DLD1 (cell line): ENCODE measurements around the gene MYL6B.

Source experiments
- in situ Hi-C: cut with HindIII; loops from 2 replicates; pipeline ENCODE4 v1.10.0; 2017; ENCODE audit warnings: low sequenced_read_pairs

Gene MYL6B

GRCh38 chr12:56152132-56152755, at the start of gene MYL6B:
TSS of gene MYL6B (plus strand) at chr12:56152587. CDS start at chr12:56153919, 1,332 bp downstream.
- in situ Hi-C loops, result no loop called here

- in situ Hi-C loops, result no loop called here
Measured at GRCh38 chr12:56102683-56103065, 49.7 kb upstream of the MYL6B start.

DNA sequence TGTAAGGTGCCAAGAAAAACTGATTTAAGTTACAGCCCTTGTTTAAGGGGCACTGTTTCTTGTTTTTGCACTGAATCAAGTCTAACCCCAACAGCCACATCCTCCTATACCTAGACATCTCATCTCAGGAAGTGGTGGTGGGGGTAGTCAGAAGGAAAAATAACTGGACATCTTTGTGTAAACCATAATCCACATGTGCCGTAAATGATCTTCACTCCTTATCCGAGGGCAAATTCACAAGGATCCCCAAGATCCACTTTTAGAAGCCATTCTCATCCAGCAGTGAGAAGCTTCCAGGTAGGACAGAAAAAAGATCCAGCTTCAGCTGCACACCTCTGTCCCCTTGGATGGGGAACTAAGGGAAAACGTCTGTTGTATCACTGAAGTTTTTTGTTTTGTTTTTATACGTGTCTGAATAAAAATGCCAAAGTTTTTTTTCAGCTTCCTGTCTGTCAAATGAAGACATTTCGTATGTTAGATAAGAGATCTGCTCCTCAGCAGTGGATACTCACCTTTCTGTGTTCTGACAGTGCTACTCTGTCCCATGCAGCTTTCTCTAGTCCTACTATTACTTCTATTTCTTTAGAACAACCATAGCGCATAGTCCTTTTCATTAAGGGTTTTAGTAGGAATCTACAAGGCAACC, 49.2 kb upstream of the MYL6B start:
- in situ Hi-C loops, result no loop called here

- in situ Hi-C loops, result no loop called here
Measured at GRCh38 chr12:56103823-56104108, 48.6 kb upstream of the MYL6B start.

- in situ Hi-C loops, result no loop called here
Measured at GRCh38 chr12:56104109-56104814, 48.1 kb upstream of the MYL6B start, which contains the start of gene PA2G4. TSS of gene PA2G4 (plus strand) at chr12:56104559. CDS start at chr12:56104738, 179 bp downstream.

DNA sequence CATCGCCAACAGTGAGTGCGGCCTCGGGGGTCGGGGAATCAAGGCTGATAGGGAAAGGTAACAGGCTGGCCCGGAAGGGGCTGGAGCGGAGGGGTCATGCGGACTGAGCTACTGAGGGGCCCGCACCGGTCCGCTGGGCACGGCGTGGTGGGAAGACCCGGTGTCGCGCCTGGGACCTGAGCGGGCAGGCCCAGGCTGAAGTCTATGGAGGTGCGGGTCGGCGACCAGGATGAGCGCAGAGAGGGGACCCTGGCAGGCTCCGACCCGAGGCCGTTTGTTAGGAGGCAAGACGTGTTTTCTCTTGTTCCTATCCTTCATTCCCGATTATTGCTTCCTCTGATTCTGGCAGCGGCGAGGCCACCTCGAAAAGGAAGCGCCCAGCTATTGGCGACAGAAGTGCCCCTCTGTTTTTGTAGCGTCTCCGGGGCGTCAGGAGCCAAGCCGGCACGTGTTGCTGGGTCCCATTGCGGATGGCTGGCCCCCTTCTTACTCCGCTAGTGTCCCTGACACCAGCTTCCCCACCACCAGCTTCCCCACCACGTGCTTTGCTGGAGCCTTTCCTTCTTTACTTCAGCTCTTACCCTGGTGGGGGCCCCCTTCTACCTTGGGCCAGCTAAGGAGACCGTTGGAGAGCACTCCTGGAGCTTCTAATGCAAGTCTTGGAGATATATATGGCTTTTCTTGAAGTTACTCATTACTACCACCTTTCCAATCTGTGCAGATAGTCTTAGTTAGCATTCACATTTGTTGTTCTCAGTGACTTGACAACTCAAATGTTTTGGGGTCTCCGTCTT, 47.4 kb upstream of the MYL6B start:
- in situ Hi-C loops, result no loop called here

GRCh38 chr12:56105609-56105902, 46.8 kb upstream of the MYL6B start:
- in situ Hi-C loops, result no loop called here

- in situ Hi-C loops, result no loop called here
Measured at GRCh38 chr12:56107242-56107641, 45.1 kb upstream of the MYL6B start.

DNA sequence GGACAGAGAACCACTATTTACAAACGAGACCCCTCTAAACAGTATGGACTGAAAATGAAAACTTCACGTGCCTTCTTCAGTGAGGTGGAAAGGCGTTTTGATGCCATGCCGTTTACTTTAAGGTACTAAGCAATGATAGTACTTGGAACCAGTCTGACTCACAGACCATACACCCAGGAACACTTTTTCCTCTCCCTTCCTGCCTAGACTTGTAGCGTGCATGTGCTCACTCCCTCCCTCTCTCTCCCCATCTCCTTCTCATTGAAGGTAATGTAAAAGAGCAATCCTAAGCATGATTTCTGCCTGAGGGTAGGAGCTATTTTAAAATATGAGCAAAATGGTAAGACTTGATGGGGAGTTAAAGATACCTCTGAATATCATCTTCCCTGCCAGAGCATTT, 41.8 kb upstream of the MYL6B start:
- in situ Hi-C loops, result no loop called here

DNA sequence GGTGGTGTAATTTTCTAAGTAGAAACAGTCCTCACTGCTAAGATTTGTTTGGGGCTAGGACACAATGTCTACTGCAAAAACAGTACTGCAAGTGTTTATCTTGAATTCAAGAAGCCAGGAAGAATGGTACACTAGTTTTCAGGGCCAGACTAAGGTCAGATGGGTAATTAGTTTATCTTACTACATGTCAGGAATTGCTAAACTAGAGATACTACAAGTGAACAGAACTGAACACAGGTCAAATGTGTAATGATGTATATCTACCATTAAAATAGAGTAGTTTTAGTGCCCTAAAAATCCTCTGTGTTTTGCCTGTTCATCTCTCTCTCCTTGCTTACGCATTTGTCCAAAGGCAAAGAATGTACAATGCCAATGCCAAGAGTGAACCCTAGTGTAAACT, 38.3 kb upstream of the MYL6B start:
- in situ Hi-C loops, result no loop called here

DNA sequence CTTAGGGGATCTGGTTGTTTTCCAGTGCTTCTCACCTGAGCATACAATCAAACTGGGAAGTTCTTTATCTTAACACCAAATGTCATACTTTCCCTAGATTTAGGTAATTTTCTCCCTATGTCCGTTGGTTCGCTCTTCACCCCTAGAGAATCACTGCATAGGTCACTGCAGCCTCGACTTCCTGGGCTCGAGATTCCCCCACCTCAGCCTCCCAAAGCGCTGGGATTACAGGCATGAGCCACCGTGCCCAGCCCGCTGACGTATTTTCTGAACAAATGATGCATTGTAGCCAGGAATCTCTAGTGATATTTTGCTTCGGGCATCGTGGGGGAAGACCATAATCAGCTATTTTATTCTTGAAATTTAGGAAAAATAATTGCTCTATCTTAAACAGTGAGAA, 37.1 kb upstream of the MYL6B start:
- in situ Hi-C loops, result loop anchor here (5.0 kb wide), 1 partner anchor 77 kb away; no protein-coding TSS in a partner anchor

DNA sequence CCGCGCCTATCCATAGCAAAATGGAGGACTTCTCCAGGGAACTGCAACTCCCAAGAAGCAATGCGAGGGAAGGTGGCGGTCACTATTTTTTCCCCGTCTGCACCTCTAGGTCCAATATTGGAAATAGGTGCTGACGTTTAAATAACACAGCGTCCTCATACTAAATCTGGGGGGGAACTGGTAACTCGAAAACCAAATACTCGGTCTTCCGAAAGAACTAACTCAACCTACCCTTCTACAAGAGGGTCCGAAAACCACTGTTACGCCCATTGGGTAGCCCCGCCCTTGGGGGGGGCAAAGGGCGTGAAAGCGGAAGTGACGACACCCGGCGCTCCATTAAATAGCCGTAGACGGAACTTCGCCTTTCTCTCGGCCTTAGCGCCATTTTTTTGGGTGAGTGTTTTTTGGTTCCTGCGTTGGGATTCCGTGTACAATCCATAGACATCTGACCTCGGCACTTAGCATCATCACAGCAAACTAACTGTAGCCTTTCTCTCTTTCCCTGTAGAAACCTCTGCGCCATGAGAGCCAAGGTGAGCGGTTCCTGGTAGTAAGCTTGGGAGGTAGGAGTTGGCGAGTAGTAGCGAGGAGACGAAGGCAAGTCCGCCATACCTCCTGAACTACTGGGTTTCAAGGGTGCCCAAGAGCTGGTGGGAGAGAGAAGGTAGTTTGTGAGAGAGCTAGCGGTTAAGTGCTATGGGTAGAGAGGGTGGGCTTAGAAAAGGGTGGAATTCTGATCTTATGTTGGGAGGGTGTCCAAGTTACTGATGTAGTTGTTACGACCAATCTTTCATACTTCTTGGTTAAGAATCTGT, 35.9 kb upstream of the MYL6B start, which contains the start of gene RPL41:
TSS of gene RPL41 (plus strand) at position 367 of the 815 bp plus-strand sequence.
- in situ Hi-C loops, result loop anchor here (5.0 kb wide), 1 partner anchor 76 kb away; no protein-coding TSS in a partner anchor

DNA sequence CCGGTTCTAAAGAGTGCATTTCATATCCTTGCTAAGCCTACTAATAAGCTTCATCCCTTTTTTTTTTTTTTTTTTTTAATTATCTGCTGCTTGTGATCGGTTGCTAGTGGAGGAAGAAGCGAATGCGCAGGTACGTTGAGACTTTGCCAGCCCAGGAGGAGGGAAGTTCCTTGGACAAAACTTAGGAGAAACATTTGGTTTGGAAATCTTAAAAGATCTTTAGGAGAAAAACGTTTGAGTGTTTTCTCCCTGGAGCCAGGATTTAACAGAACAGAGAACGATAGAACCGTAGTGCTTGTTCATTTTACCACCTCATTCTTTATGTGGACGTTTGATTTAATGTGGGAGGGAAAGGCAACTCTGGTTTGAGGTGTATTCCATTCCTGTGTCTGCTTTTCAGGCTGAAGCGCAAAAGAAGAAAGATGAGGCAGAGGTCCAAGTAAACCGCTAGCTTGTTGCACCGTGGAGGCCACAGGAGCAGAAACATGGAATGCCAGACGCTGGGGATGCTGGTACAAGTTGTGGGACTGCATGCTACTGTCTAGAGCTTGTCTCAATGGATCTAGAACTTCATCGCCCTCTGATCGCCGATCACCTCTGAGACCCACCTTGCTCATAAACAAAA, 35.2 kb upstream of the MYL6B start:
- in situ Hi-C loops, result loop anchor here (5.0 kb wide), 1 partner anchor 75 kb away; no protein-coding TSS in a partner anchor

DNA sequence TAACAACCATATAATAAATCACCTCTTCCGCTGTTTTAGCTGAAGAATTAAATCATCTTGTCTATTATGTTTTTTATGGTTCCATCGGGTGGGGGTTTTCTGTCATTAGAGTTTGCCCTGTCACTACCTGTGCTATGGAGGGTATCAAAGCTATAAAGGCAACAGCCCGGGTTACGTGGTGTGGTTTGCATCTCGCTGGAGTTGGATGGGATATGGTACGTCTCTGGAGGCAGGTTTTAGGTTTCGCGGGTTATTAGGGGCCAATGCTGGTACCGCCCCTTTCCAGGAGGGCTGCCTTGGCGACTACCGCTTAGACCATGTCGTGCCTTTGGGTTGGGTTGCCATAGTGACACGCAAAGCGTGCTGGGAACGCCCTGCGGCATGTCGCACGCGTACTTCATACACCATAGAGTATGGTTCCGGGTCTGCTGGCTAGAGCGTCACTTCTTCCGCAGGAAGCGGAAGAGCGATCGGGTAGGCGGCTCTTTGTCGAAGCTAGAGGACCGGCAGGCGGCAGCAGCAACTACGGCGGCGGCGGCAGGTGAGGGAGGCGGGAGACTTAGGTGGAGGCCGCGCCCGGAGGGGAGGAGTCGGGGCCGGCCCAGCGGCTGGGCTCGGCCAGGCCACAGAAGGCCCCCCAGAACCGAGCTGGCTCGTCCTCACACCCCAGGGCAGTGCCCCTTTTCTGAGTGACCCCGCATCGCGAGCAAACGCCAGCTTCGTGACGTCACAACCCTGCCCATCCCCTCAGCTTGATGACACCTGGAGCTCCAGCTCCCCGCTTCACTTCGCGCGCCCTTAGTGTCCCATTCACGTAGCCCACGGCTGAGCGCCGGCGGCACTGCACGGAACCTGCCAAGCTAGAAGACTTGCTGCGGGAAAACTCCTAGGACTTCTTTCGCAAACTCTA, 34.4 kb upstream of the MYL6B start, which contains the start of gene ZC3H10:
TSS of gene ZC3H10 (plus strand) at position 489 of the 910 bp plus-strand sequence. CDS start 2,297 bp downstream, outside the sequence.
- in situ Hi-C loops, result loop anchor here (5.0 kb wide), 1 partner anchor 74 kb away; no protein-coding TSS in a partner anchor

GRCh38 chr12:56118688-56119357, 33.6 kb upstream of the MYL6B start:
- in situ Hi-C loops, result loop anchor here (5.0 kb wide), 1 partner anchor 73 kb away; no protein-coding TSS in a partner anchor

GRCh38 chr12:56119361-56119796, 33.0 kb upstream of the MYL6B start:
- in situ Hi-C loops, result loop anchor here (5.0 kb wide), 1 partner anchor 73 kb away; no protein-coding TSS in a partner anchor

GRCh38 chr12:56120158-56120846, 32.1 kb upstream of the MYL6B start:
- in situ Hi-C loops, result no loop called here
